Mesendoderm (in vitro differentiated cells): ENCODE data around the gene THOP1.

Source experiments
- DNase-seq: peaks from one replicate; pipeline ENCODE4 v3.0.0; 2013
- H2AK5ac ChIP-seq: 2 replicates; pipeline ENCODE4 v1.6.1; 2013; ENCODE audit warnings: low read length, inconsistent platforms
- H2BK120ac ChIP-seq: 2 replicates; pipeline ENCODE4 v1.6.1; 2013; ENCODE audit warnings: low read depth, mild to moderate bottlenecking, low read length, moderate library complexity, mixed read lengths
- H2BK15ac ChIP-seq: replicated peaks from 2 replicates; pipeline ENCODE4 v1.6.1; 2013; ENCODE audit warnings: low read depth, mild to moderate bottlenecking, moderate library complexity
- H2BK5ac ChIP-seq: 2 replicates; pipeline ENCODE4 v1.6.1; 2013; ENCODE audit warnings: low read length, inconsistent platforms
- H3K18ac ChIP-seq: 2 replicates; pipeline ENCODE4 v1.6.1; 2013; ENCODE audit warnings: mild to moderate bottlenecking, low read length, mixed read lengths
- H3K23ac ChIP-seq: one replicate; pipeline ENCODE4 v1.6.1; 2013; ENCODE audit warnings: low read length
- H3K27ac ChIP-seq: 2 replicates; pipeline ENCODE4 v1.5.1; 2013; ENCODE audit warnings: low read depth, mild to moderate bottlenecking, inconsistent platforms, low read length, moderate library complexity
- H3K27me3 ChIP-seq: 2 replicates; pipeline ENCODE4 v1.6.1; 2013; ENCODE audit warnings: low read length, control low read depth, mild to moderate bottlenecking, inconsistent platforms; ENCODE audit not compliant: insufficient read depth, poor library complexity
- H3K36me3 ChIP-seq: 2 replicates; pipeline ENCODE4 v1.6.1; 2013; ENCODE audit warnings: low read length, inconsistent platforms; ENCODE audit not compliant: control insufficient read depth, insufficient read depth
- H3K4ac ChIP-seq: one replicate; pipeline ENCODE4 v1.6.1; 2013; ENCODE audit warnings: low read depth, mild to moderate bottlenecking, low read length, moderate library complexity
- H3K4me1 ChIP-seq: 2 replicates; pipeline ENCODE4 v1.6.1; 2013; ENCODE audit warnings: low read depth, low read length, inconsistent platforms; ENCODE audit not compliant: control insufficient read depth
- H3K4me2 ChIP-seq: 2 replicates; pipeline ENCODE4 v1.6.1; 2013; ENCODE audit warnings: low read length
- H3K4me3 ChIP-seq: 2 replicates; pipeline ENCODE4 v1.5.1; 2013; ENCODE audit warnings: mild to moderate bottlenecking, low read length
- H3K56ac ChIP-seq: one replicate; pipeline ENCODE4 v1.6.1; 2013; ENCODE audit warnings: low read length
- H3K79me1 ChIP-seq: 2 replicates; pipeline ENCODE4 v1.6.1; 2013; ENCODE audit warnings: low read length, inconsistent platforms
- H3K79me2 ChIP-seq: 2 replicates; pipeline ENCODE4 v1.6.1; 2013; ENCODE audit warnings: mild to moderate bottlenecking, low read length; ENCODE audit not compliant: control insufficient read depth, insufficient read depth
- H3K9ac ChIP-seq: 2 replicates; pipeline ENCODE4 v1.6.1; 2013; ENCODE audit warnings: low read length, inconsistent platforms
- H4K5ac ChIP-seq: one replicate; pipeline ENCODE4 v1.6.1; 2013; ENCODE audit warnings: low read length
- H4K8ac ChIP-seq: one replicate; pipeline ENCODE4 v1.6.1; 2013; ENCODE audit warnings: low read depth, mild to moderate bottlenecking, control low read depth, low read length, moderate library complexity
- WGBS: extraction: QIAGEN DNeasy Blood & Tissue Kit; methylation state at CpG from one replicate; pipeline ENCODE4 v1.1.7; 2013; ENCODE audit warnings: low lambda C conversion rate, missing lambda C conversion rate; ENCODE audit not compliant: insufficient coverage; ENCODE audit errors: extremely low coverage; 5-methylcytosine and 5-hydroxymethylcytosine counted together

The THOP1 gene

DNA sequence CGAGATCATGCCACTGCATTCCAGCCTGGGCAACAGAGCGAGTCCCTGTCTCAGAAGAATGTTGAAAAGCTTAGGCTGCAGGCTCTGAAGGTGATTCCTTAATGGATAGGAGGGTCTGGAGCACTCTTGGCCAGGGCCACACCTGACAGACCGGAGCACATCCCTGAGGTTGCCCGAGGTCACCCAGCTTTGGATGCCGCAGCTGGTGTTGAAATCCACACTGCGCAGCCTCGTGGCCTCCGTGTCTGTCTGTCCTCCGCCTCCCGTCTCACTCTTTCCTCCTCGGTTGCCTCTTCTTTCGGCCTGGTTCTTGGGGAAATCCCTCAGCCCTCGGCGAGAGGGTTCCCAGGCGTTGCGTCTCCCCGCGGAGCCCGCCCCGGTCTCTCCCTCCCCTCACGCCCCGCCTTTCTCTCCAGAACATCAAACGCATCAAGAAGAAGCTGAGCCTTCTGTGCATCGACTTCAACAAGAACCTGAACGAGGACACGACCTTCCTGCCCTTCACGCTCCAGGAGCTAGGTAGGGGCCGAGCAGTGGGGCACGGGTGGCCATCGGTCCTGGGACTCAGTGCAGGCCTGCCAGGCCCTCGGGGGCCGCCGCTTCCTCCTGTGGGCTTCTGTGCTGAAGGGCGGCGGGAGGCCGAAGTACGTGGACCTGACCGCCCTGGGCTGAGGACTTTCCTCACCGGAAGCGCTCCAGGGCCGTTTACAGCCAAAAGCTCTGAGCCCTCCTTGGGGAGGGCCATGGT is 14.1 kb downstream of the THOP1 start:
- no peaks in the 10 kb centered on the region for H3K27me3 ChIP-seq
- H3K18ac ChIP-seq = no peak overlapping the region
- H3K23ac ChIP-seq = no peak overlapping the region
- H3K4me1 ChIP-seq = no peaks in the 10 kb centered on the region
- no peaks in the 10 kb centered on the region for H3K79me2 ChIP-seq
- no peak overlapping the region for H2BK5ac ChIP-seq
- no CpG with 5 or more reads among the region's 41 CpGs for WGBS
- H3K79me1 ChIP-seq = peaks cover 6% of the 10 kb centered on the region
- no peak overlapping the region for H4K5ac ChIP-seq
- peaks cover 18% of the 10 kb centered on the region for H3K36me3 ChIP-seq
- no peak overlapping the region for H3K4me3 ChIP-seq
- H3K56ac ChIP-seq = no peak overlapping the region
- H3K4me2 ChIP-seq = no peak overlapping the region
- H2AK5ac ChIP-seq = no peak overlapping the region
- no peak overlapping the region for H2BK120ac ChIP-seq
- no peak for DNase-seq
- no peak overlapping the region for H4K8ac ChIP-seq
- H3K4ac ChIP-seq = no peak overlapping the region
- no peak overlapping the region for H2BK15ac ChIP-seq
- H3K9ac ChIP-seq = no peak overlapping the region
- no peak overlapping the region for H3K27ac ChIP-seq

GRCh38 chr19:2800506-2800905 is 15.2 kb downstream of the THOP1 start:
- no peak overlapping the region for H2BK5ac ChIP-seq
- H3K4ac ChIP-seq = no peak overlapping the region
- H3K18ac ChIP-seq = no peak overlapping the region
- peaks cover 6% of the 10 kb centered on the region for H3K79me1 ChIP-seq
- peaks cover 17% of the 10 kb centered on the region for H3K36me3 ChIP-seq
- H3K4me3 ChIP-seq = no peak overlapping the region
- H3K4me1 ChIP-seq = no peaks in the 10 kb centered on the region
- H2AK5ac ChIP-seq = no peak overlapping the region
- no peak overlapping the region for H2BK15ac ChIP-seq
- H2BK120ac ChIP-seq = no peak overlapping the region
- no peaks in the 10 kb centered on the region for H3K79me2 ChIP-seq
- H3K56ac ChIP-seq = no peak overlapping the region
- H4K8ac ChIP-seq = no peak overlapping the region
- no peaks in the 10 kb centered on the region for H3K27me3 ChIP-seq
- no peak overlapping the region for H3K27ac ChIP-seq
- H3K4me2 ChIP-seq = no peak overlapping the region
- DNase-seq = no peak
- H3K23ac ChIP-seq = no peak overlapping the region
- H3K9ac ChIP-seq = no peak overlapping the region
- no peak overlapping the region for H4K5ac ChIP-seq
- no CpG with 5 or more reads among the region's 22 CpGs for WGBS

- H2BK5ac ChIP-seq = no peak overlapping the region
- H2BK120ac ChIP-seq = no peak overlapping the region
- H3K36me3 ChIP-seq = peaks cover 16% of the 10 kb centered on the region
- H3K4me3 ChIP-seq = no peak overlapping the region
- no peaks in the 10 kb centered on the region for H3K79me2 ChIP-seq
- no peak overlapping the region for H2AK5ac ChIP-seq
- no peak for DNase-seq
- peaks cover 6% of the 10 kb centered on the region for H3K79me1 ChIP-seq
- H3K9ac ChIP-seq = no peak overlapping the region
- no peak overlapping the region for H4K8ac ChIP-seq
- H3K18ac ChIP-seq = no peak overlapping the region
- WGBS = no CpG with 5 or more reads among the region's 17 CpGs
- no peak overlapping the region for H3K56ac ChIP-seq
- no peak overlapping the region for H3K4ac ChIP-seq
- no peak overlapping the region for H2BK15ac ChIP-seq
- H4K5ac ChIP-seq = no peak overlapping the region
- H3K4me1 ChIP-seq = no peaks in the 10 kb centered on the region
- no peak overlapping the region for H3K27ac ChIP-seq
- no peak overlapping the region for H3K23ac ChIP-seq
- no peak overlapping the region for H3K4me2 ChIP-seq
- H3K27me3 ChIP-seq = no peaks in the 10 kb centered on the region
Observed at GRCh38 chr19:2802826-2803225, 17.5 kb downstream of the THOP1 start.

GRCh38 chr19:2803486-2804155 is 18.3 kb downstream of the THOP1 start:
- no peaks in the 10 kb centered on the region for H3K4me1 ChIP-seq
- no peak overlapping the region for H3K4me3 ChIP-seq
- H2AK5ac ChIP-seq = no peak overlapping the region
- H2BK120ac ChIP-seq = no peak overlapping the region
- no peaks in the 10 kb centered on the region for H3K79me2 ChIP-seq
- H3K23ac ChIP-seq = no peak overlapping the region
- peaks cover 14% of the 10 kb centered on the region for H3K36me3 ChIP-seq
- H4K5ac ChIP-seq = no peak overlapping the region
- no peak overlapping the region for H4K8ac ChIP-seq
- no peak overlapping the region for H3K9ac ChIP-seq
- DNase-seq = no peak
- peaks cover 6% of the 10 kb centered on the region for H3K79me1 ChIP-seq
- no peak overlapping the region for H3K4me2 ChIP-seq
- no peak overlapping the region for H3K56ac ChIP-seq
- no CpG with 5 or more reads among the region's 29 CpGs for WGBS
- no peak overlapping the region for H3K18ac ChIP-seq
- no peak overlapping the region for H3K4ac ChIP-seq
- no peaks in the 10 kb centered on the region for H3K27me3 ChIP-seq
- H3K27ac ChIP-seq = no peak overlapping the region
- H2BK5ac ChIP-seq = no peak overlapping the region
- H2BK15ac ChIP-seq = no peak overlapping the region

- Histone ChIP-seq H3K23ac (no peak overlapping the region), H2BK5ac (no peak overlapping the region), H3K18ac (no peak overlapping the region), H3K36me3 (peaks cover 16% of the 10 kb centered on the region), H3K56ac (no peak overlapping the region), H3K79me1 (peaks cover 6% of the 10 kb centered on the region), H3K9ac (no peak overlapping the region), H3K79me2 (no peaks in the 10 kb centered on the region), H3K4me3 (no peak overlapping the region), H4K8ac (no peak overlapping the region), H4K5ac (no peak overlapping the region), H3K4me1 (no peaks in the 10 kb centered on the region), H3K4me2 (no peak overlapping the region), H3K27me3 (no peaks in the 10 kb centered on the region), H3K4ac (no peak overlapping the region), H2AK5ac (no peak overlapping the region), H3K27ac (no peak overlapping the region), H2BK15ac (no peak overlapping the region), H2BK120ac (no peak overlapping the region)
- DNase-seq = no peak
- no CpG with 5 or more reads among the region's 27 CpGs for WGBS
Observed at GRCh38 chr19:2804156-2805004, 19.1 kb downstream of the THOP1 start.
